ENCODE results near the gene CCNE1.
A peak's percentile ranks its signal among the peaks of the same experiment; 100 is the strongest.

The CCNE1 gene

DNA sequence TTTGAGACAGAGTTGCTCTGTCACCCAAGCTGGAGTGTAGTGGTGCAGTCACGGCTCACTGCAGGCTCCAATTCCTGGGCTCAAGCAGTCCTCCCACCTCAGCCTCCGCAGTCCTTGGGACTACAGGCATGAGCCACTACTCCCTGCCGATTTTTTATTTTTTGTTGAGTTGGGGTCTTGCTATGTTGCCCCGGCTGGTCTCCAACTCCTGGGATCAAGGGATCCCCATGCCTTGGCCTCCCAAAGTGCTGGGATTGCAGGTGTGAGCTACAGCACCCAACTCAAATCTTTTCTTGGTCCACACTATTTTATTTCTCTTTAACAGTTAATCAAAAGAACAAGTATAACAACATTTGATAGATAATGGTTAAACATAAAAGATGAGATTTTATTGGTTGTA is 7.5 kb downstream of the CCNE1 start:
- POLR2A ChIA-PET: interaction anchor here (0.5 to 1.7 kb wide), 2 partner anchors 25 to 573 kb away, joined by 3 to 8 read pairs; no protein-coding TSS in a partner anchor
- Histone ChIP-seq H3K36me3 (ENCODE audit: control insufficient read depth in 2 of 2, insufficient read depth in 1 of 2, low read length in 2 of 2) (peaks cover 76 to 99% of the 10 kb centered on the region in 2 experiments), H3K27ac (ENCODE audit: extremely low read depth, low read depth, low read length) (no peak overlapping the region), H3K4me3 (ENCODE audit: low read depth, low read length) (no peak overlapping the region), H3K4me1 (ENCODE audit: control insufficient read depth, insufficient read depth, low read length) (no peaks in the 10 kb centered on the region), H3K9me3 (ENCODE audit: control insufficient read depth, insufficient read depth, low read depth, low read length) (no peaks in the 10 kb centered on the region)
- CTCF ChIA-PET: interaction anchor here (0.6 to 0.8 kb wide), 3 partner anchors 32 to 60 kb away, joined by 3 to 4 read pairs (median 4); no protein-coding TSS in a partner anchor
- TF ChIP-seq ZNF768 (tag by site-specific recombination; IDR thresholded peaks at IDR 0.05): no peak
- TF ChIP-seq ZNF121 (tag by site-specific recombination; IDR thresholded peaks at IDR 0.05): peak; percentile 97

DNA sequence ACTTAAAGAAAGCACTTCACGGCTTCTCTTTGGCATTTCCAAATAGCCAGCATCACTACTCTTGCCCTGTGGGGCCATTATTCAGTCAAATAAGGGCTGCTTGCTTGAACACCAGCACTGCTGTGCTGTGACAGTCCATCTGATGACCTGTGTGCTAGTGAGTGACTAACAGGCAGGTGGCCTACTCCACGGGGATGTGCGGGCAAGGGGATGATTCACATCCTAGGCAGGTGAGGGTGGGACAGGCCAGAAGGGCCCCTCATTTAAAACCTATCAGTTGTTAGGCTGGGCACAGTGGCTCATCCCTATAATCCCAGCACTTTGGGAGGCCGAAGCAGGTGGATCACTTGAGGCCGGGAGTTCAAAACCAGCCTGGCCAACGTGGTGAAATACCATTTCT is 8.2 kb downstream of the CCNE1 start:
- TF ChIP-seq ZNF530 (tag by site-specific recombination; IDR thresholded peaks at IDR 0.05; ENCODE audit: low read depth): no peak
- TF ChIP-seq, protein P1, sequence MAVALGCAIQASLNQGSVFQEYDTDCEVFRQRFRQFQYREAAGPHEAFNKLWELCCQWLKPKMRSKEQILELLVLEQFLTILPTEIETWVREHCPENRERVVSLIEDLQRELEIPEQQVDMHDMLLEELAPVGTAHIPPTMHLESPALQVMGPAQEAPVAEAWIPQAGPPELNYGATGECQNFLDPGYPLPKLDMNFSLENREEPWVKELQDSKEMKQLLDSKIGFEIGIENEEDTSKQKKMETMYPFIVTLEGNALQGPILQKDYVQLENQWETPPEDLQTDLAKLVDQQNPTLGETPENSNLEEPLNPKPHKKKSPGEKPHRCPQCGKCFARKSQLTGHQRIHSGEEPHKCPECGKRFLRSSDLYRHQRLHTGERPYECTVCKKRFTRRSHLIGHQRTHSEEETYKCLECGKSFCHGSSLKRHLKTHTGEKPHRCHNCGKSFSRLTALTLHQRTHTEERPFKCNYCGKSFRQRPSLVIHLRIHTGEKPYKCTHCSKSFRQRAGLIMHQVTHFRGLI (tag by site-specific recombination; IDR thresholded peaks at IDR 0.05): no peak
- no peak for TF ChIP-seq ZNF416 (tag by site-specific recombination; IDR thresholded peaks at IDR 0.05)
- TF ChIP-seq, protein P2, sequence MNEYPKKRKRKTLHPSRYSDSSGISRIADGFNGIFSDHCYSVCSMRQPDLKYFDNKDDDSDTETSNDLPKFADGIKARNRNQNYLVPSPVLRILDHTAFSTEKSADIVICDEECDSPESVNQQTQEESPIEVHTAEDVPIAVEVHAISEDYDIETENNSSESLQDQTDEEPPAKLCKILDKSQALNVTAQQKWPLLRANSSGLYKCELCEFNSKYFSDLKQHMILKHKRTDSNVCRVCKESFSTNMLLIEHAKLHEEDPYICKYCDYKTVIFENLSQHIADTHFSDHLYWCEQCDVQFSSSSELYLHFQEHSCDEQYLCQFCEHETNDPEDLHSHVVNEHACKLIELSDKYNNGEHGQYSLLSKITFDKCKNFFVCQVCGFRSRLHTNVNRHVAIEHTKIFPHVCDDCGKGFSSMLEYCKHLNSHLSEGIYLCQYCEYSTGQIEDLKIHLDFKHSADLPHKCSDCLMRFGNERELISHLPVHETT (tag by site-specific recombination; IDR thresholded peaks at IDR 0.05): no peak
- TF ChIP-seq, protein P3, sequence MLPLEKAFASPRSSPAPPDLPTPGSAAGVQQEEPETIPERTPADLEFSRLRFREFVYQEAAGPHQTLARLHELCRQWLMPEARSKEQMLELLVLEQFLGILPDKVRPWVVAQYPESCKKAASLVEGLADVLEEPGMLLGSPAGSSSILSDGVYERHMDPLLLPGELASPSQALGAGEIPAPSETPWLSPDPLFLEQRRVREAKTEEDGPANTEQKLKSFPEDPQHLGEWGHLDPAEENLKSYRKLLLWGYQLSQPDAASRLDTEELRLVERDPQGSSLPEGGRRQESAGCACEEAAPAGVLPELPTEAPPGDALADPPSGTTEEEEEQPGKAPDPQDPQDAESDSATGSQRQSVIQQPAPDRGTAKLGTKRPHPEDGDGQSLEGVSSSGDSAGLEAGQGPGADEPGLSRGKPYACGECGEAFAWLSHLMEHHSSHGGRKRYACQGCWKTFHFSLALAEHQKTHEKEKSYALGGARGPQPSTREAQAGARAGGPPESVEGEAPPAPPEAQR (tag by site-specific recombination; IDR thresholded peaks at IDR 0.05): no peak
- TF ChIP-seq BCL11B (tag by site-specific recombination; IDR thresholded peaks at IDR 0.05; ENCODE audit: low read depth): no peak
- no peak for TF ChIP-seq ZNF335 (tag by site-specific recombination; conservative IDR thresholded peaks at IDR 0.05)
- TF ChIP-seq ZNF146 (tag by site-specific recombination; IDR thresholded peaks at IDR 0.05): no peak
- no peak for TF ChIP-seq ZFHX2 (tag by site-specific recombination; conservative IDR thresholded peaks at IDR 0.05)
- TF ChIP-seq YY1 (tag by site-specific recombination; IDR thresholded peaks at IDR 0.05): no peak
- TF ChIP-seq ZNF473 (tag by site-specific recombination; IDR thresholded peaks at IDR 0.05): no peak
- no peak for TF ChIP-seq ZNF785 (tag by site-specific recombination; IDR thresholded peaks at IDR 0.05)
- H3K4me3 ChIP-seq (ENCODE audit: low read depth, low read length): no peak overlapping the region
- ChIA-PET CTCF (interaction anchor here (0.8 to 1.4 kb wide), 2 partner anchors 39 to 60 kb away, joined by 4 to 8 read pairs; no protein-coding TSS in a partner anchor), POLR2A (interaction anchor here (1.7 kb wide), 1 partner anchor 25 kb away, joined by 8 read pairs; no protein-coding TSS in a partner anchor)
- no peak overlapping the region for H3K27ac ChIP-seq (ENCODE audit: extremely low read depth, low read depth, low read length)
- no peaks in the 10 kb centered on the region for H3K9me3 ChIP-seq (ENCODE audit: control insufficient read depth, insufficient read depth, low read depth, low read length)
- H3K36me3 ChIP-seq (ENCODE audit: control insufficient read depth in 2 of 2, insufficient read depth in 1 of 2, low read length in 2 of 2): peaks cover 73 to 97% of the 10 kb centered on the region in 2 experiments
- no peaks in the 10 kb centered on the region for H3K4me1 ChIP-seq (ENCODE audit: control insufficient read depth, insufficient read depth, low read length)

DNA sequence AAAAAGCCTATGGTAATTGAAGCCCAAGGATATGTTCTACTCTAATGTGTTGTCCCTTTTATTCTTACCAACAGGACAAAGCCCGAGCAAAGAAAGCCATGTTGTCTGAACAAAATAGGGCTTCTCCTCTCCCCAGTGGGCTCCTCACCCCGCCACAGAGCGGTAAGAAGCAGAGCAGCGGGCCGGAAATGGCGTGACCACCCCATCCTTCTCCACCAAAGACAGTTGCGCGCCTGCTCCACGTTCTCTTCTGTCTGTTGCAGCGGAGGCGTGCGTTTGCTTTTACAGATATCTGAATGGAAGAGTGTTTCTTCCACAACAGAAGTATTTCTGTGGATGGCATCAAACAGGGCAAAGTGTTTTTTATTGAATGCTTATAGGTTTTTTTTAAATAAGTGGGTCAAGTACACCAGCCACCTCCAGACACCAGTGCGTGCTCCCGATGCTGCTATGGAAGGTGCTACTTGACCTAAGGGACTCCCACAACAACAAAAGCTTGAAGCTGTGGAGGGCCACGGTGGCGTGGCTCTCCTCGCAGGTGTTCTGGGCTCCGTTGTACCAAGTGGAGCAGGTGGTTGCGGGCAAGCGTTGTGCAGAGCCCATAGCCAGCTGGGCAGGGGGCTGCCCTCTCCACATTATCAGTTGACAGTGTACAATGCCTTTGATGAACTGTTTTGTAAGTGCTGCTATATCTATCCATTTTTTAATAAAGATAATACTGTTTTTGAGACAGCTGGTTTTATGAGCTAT is 12.0 kb downstream of the CCNE1 start:
- Histone ChIP-seq H3K4me1 (ENCODE audit: control insufficient read depth, insufficient read depth, low read length) (no peaks in the 10 kb centered on the region), H3K4me3 (ENCODE audit: low read depth, low read length) (no peak overlapping the region), H3K36me3 (ENCODE audit: control insufficient read depth in 2 of 2, insufficient read depth in 1 of 2, low read length in 2 of 2) (peaks cover 58 to 62% of the 10 kb centered on the region in 2 experiments), H3K9me3 (ENCODE audit: control insufficient read depth, insufficient read depth, low read depth, low read length) (no peaks in the 10 kb centered on the region), H3K27ac (ENCODE audit: extremely low read depth, low read depth, low read length) (no peak overlapping the region)
- POLR2A ChIA-PET: interaction anchor here (0.6 to 1.3 kb wide), 4 partner anchors 18 to 266 kb away, joined by 3 to 11 read pairs (median 8); no protein-coding TSS in a partner anchor
- CTCF ChIA-PET: interaction anchor here (0.6 to 1.0 kb wide), 5 partner anchors 10 to 760 kb away, joined by 3 to 4 read pairs (median 4); no protein-coding TSS in a partner anchor
- TF ChIP-seq ZIC2 (tag by site-specific recombination; IDR thresholded peaks at IDR 0.05): no peak
- TF ChIP-seq ZNF416 (tag by site-specific recombination; IDR thresholded peaks at IDR 0.05): no peak
- no peak for TF ChIP-seq ZNF530 (tag by site-specific recombination; IDR thresholded peaks at IDR 0.05; ENCODE audit: low read depth)
- TF ChIP-seq, protein P4, sequence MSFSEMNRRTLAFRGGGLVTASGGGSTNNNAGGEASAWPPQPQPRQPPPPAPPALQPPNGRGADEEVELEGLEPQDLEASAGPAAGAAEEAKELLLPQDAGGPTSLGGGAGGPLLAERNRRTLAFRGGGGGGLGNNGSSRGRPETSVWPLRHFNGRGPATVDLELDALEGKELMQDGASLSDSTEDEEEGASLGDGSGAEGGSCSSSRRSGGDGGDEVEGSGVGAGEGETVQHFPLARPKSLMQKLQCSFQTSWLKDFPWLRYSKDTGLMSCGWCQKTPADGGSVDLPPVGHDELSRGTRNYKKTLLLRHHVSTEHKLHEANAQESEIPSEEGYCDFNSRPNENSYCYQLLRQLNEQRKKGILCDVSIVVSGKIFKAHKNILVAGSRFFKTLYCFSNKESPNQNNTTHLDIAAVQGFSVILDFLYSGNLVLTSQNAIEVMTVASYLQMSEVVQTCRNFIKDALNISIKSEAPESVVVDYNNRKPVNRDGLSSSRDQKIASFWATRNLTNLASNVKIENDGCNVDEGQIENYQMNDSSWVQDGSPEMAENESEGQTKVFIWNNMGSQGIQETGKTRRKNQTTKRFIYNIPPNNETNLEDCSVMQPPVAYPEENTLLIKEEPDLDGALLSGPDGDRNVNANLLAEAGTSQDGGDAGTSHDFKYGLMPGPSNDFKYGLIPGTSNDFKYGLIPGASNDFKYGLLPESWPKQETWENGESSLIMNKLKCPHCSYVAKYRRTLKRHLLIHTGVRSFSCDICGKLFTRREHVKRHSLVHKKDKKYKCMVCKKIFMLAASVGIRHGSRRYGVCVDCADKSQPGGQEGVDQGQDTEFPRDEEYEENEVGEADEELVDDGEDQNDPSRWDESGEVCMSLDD (tag by site-specific recombination; IDR thresholded peaks at IDR 0.05): no peak
- TF ChIP-seq, protein P5, sequence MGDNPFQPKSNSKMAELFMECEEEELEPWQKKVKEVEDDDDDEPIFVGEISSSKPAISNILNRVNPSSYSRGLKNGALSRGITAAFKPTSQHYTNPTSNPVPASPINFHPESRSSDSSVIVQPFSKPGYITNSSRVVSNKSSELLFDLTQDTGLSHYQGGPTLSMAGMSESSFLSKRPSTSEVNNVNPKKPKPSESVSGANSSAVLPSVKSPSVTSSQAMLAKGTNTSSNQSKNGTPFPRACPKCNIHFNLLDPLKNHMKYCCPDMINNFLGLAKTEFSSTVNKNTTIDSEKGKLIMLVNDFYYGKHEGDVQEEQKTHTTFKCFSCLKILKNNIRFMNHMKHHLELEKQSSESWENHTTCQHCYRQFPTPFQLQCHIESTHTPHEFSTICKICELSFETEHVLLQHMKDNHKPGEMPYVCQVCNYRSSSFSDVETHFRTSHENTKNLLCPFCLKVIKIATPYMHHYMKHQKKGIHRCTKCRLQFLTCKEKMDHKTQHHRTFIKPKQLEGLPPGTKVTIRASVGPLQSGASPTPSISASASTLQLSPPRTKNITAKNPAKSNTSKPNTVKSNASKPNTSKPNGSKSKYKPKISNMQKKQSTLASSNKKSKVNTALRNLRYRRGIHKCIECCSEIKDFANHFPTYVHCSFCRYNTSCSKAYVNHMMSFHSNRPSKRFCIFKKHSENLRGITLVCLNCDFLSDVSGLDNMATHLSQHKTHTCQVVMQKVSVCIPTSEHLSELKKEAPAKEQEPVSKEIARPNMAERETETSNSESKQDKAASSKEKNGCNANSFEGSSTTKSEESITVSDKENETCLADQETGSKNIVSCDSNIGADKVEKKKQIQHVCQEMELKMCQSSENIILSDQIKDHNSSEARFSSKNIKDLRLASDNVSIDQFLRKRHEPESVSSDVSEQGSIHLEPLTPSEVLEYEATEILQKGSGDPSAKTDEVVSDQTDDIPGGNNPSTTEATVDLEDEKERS (tag by site-specific recombination; IDR thresholded peaks at IDR 0.05): no peak
- no peak for TF ChIP-seq GLIS2 (tag by site-specific recombination; IDR thresholded peaks at IDR 0.05)

Measured in HEK293 (cell line).